Esophagus squamous epithelium (tissue), 5 donors: ENCODE data around the gene DCTN2. TPM values are rescaled to one million over a fixed set of nuclear protein-coding genes. Genes with fewer than 3 reads are reported as not detected.

Experiments used
- DNase-seq: peaks from one replicate; lab custom pipeline; 2025; lab: John Stamatoyannopoulos, UW
- H3K27ac ChIP-seq, 4 donors: fragments of 200-600 bp; sonication (generic); one replicate each; pipeline ENCODE4 v1.5.1; 2016 to 2019; ENCODE audit warnings: mild to moderate bottlenecking in 1 of 4
- H3K27me3 ChIP-seq, 4 donors: fragments of 200-600 bp; sonication (generic); 1 replicate in 3 of 4; 2 replicates in 1 of 4; pipeline versions ENCODE4 v1.5.1 to v1.6.0; 2017 to 2021; ENCODE audit warnings: antibody characterized with exemption in 1 of 4
- H3K36me3 ChIP-seq, 3 donors: fragments of 200-600 bp; sonication (generic); one replicate each; pipeline ENCODE4 v1.5.1; 2016 to 2019
- H3K4me1 ChIP-seq, 3 donors: fragments of 200-600 bp; sonication (generic); one replicate each; pipeline ENCODE4 v1.5.1; 2017 to 2019
- H3K4me3 ChIP-seq, 4 donors: fragments of 200-600 bp; sonication (generic); 1 replicate in 3 of 4; 2 replicates in 1 of 4; pipeline ENCODE4 v1.5.1; 2016 to 2019; ENCODE audit warnings: mild to moderate bottlenecking in 2 of 4, moderate library complexity in 1 of 4
- H3K9me3 ChIP-seq, 3 donors: fragments of 200-600 bp; sonication (generic); one replicate each; pipeline ENCODE4 v1.5.1; 2016 to 2019
- CTCF ChIP-seq, 6 experiments: fragments of 450-650 bp in 4 of 6; fragments of 200-600 bp in 2 of 6; sonication (generic) in 2 of 6; IDR thresholded peaks; one replicate each; pipeline ENCODE4 v1.5.1; 2016 to 2019; ENCODE audit warnings: antibody characterized with exemption in 6 of 6, mild to moderate bottlenecking in 4 of 6, moderate library complexity in 4 of 6
- POLR2A ChIP-seq, 4 donors: fragments of 450-650 bp; IDR thresholded peaks; one replicate each; pipeline ENCODE4 v1.6.1; 2017; ENCODE audit warnings: antibody characterized with exemption in 4 of 4, mild to moderate bottlenecking in 4 of 4, moderate library complexity in 3 of 4
- WGBS, 2 donors: methylation state at CpG; one replicate each; pipeline ENCODE4 v1.1.5; 2018; 5-methylcytosine and 5-hydroxymethylcytosine counted together
- intact Hi-C: fragments of 100-400 bp; cut with DNase I; formaldehyde crosslinking; loops from one replicate; pipeline ENCODE4 v1.15.0; 2022
- total RNA-seq, 4 donors: library from RNA; depleted of rRNA; stranded (reverse); fragments of >200 nt; gene quantifications; one replicate each; pipeline ENCODE4 v1.1.0, GENCODE V29; 2016
- donor health status: DM: yes; HTN: yes; CAD: no.

The DCTN2 gene
- total RNA-seq, 4 donors from 2014 or later = 122 to 175 (median 159) TPM

- DNase-seq = no peak
- Histone ChIP-seq H3K4me1 (peaks cover 16 to 57% (median 18%) of the 10 kb centered on the region in 3 donors), H3K27ac (peak overlapping the region; percentile 93 to 99 (median 97)), H3K27me3 (peaks cover 0 to 31% (median 0%) of the 10 kb centered on the region in 4 donors), H3K9me3 (no peaks in the 10 kb centered on the region), H3K4me3 (peak overlapping the region; percentile 65 to 100 (median 94)), H3K36me3 (peaks cover 0 to 27% (median 0%) of the 10 kb centered on the region in 3 donors)
- WGBS, 2 donors = 56% methylated on average over 13 to 15 of the region's 15 CpGs
- intact Hi-C loops = no loop called here
- no peak for TF ChIP-seq CTCF (IDR thresholded peaks at IDR 0.05)
- TF ChIP-seq POLR2A (IDR thresholded peaks at IDR 0.05) = no peak
These were observed 1.1 kb downstream of the DCTN2 start for GRCh38 chr12:57545809-57546437.

- 75 to 76% methylated on average over 2 of the region's 2 CpGs for WGBS, 2 donors
These were observed 3.4 kb downstream of the DCTN2 start for GRCh38 chr12:57543581-57543980.

GRCh38 chr12:57541717-57542116 lies 5.3 kb downstream of the DCTN2 start:
- H3K4me3 ChIP-seq = no peak overlapping the region
- peaks cover 0 to 65% (median 18%) of the 10 kb centered on the region in 3 donors for H3K36me3 ChIP-seq
- intact Hi-C loops = no loop called here
- H3K27ac ChIP-seq = no peak overlapping the region
- H3K27me3 ChIP-seq = no peaks in the 10 kb centered on the region
- TF ChIP-seq CTCF (IDR thresholded peaks at IDR 0.05) = no peak
- no peak for TF ChIP-seq POLR2A (IDR thresholded peaks at IDR 0.05)
- WGBS, 2 donors = 84 to 90% methylated on average over 2 of the region's 2 CpGs
- no peak for DNase-seq
- no peaks in the 10 kb centered on the region for H3K9me3 ChIP-seq
- peaks cover 10 to 37% (median 15%) of the 10 kb centered on the region in 3 donors for H3K4me1 ChIP-seq

More at GRCh38 chr12:57543581-57543980, 3.4 kb downstream of the DCTN2 start:
- H3K4me3 ChIP-seq = no peak overlapping the region
- no peaks in the 10 kb centered on the region for H3K9me3 ChIP-seq
- DNase-seq = no peak
- H3K27ac ChIP-seq = no peak overlapping the region
- intact Hi-C loops = no loop called here
- peaks cover 0 to 48% (median 9%) of the 10 kb centered on the region in 3 donors for H3K36me3 ChIP-seq
- TF ChIP-seq POLR2A (IDR thresholded peaks at IDR 0.05) (no peak), CTCF (IDR thresholded peaks at IDR 0.05) (no peak)
- H3K4me1 ChIP-seq = peaks cover 10 to 43% (median 15%) of the 10 kb centered on the region in 3 donors
- peaks cover 0 to 8% (median 0%) of the 10 kb centered on the region in 4 donors for H3K27me3 ChIP-seq

- DNase-seq = no peak
- no peak for TF ChIP-seq CTCF (IDR thresholded peaks at IDR 0.05)
- TF ChIP-seq POLR2A (IDR thresholded peaks at IDR 0.05) = no peak
- no peak overlapping the region for H3K4me3 ChIP-seq
- H3K27me3 ChIP-seq = no peaks in the 10 kb centered on the region
- WGBS, 2 donors = 53 to 55% methylated on average over 2 of the region's 2 CpGs
- H3K4me1 ChIP-seq = peaks cover 7 to 32% (median 12%) of the 10 kb centered on the region in 3 donors
- H3K9me3 ChIP-seq = no peaks in the 10 kb centered on the region
- H3K36me3 ChIP-seq = peaks cover 0 to 72% (median 18%) of the 10 kb centered on the region in 3 donors
- H3K27ac ChIP-seq = no peak overlapping the region
- intact Hi-C loops = no loop called here
These were observed 6.0 kb downstream of the DCTN2 start for GRCh38 chr12:57541001-57541400.

GRCh38 chr12:57539134-57539768 lies 7.7 kb downstream of the DCTN2 start:
- H3K4me3 ChIP-seq = no peak overlapping the region
- H3K27me3 ChIP-seq = no peaks in the 10 kb centered on the region
- TF ChIP-seq POLR2A (IDR thresholded peaks at IDR 0.05) (no peak), CTCF (IDR thresholded peaks at IDR 0.05) (no peak)
- H3K9me3 ChIP-seq = no peaks in the 10 kb centered on the region
- H3K27ac ChIP-seq = no peak overlapping the region
- intact Hi-C loops = no loop called here
- H3K4me1 ChIP-seq = peaks cover 0 to 16% (median 5%) of the 10 kb centered on the region in 3 donors
- peaks cover 5 to 89% (median 30%) of the 10 kb centered on the region in 3 donors for H3K36me3 ChIP-seq
- DNase-seq = no peak
- WGBS, 2 donors = 84 to 92% methylated on average over 5 of the region's 5 CpGs
